Measurements from ENCODE around the gene A2M.

Gene A2M

GRCh38 chr12:9070351-9070750 lies 45.4 kb downstream of the A2M start:
- no peak for TF ChIP-seq CTCF (IDR thresholded peaks at IDR 0.05; ENCODE audit: extremely low read depth, insufficient read depth, missing control alignments)
- DNase-seq (ENCODE audit: low spot score): no peak
- in situ Hi-C loops (cut with MboI; ENCODE audit: low pct_unique_long_range_greater_than_20kb, low sequenced_read_pairs, unreplicated experiment): no loop called here

- no peak for DNase-seq (ENCODE audit: low spot score)
- TF ChIP-seq CTCF (IDR thresholded peaks at IDR 0.05; ENCODE audit: extremely low read depth, insufficient read depth, missing control alignments): no peak
- in situ Hi-C loops (cut with MboI; ENCODE audit: low pct_unique_long_range_greater_than_20kb, low sequenced_read_pairs, unreplicated experiment): no loop called here
Measured at GRCh38 chr12:9068600-9068999, 47.1 kb downstream of the A2M start.

DNA sequence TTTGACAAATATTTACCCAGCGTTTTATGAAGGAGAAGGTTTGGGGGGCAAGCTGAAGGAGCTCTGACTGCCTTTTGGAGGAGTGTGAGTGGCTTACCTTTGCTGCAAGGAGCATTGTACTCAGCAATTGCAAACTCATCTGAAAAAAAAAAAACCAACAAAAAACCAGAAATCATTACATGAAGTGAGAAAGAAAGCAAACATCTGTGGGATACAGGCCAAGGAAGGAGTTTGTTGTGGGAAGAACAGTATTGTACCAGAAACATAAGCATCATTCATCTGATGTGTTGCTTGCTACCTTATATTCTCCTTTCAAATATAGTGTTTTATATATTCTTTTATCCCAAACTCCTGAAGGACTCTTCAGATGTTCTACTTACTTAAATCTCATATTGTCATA lies 47.6 kb downstream of the A2M start:
- TF ChIP-seq CTCF (IDR thresholded peaks at IDR 0.05; ENCODE audit: extremely low read depth, insufficient read depth, missing control alignments): no peak
- DNase-seq (ENCODE audit: low spot score): no peak
- in situ Hi-C loops (cut with MboI; ENCODE audit: low pct_unique_long_range_greater_than_20kb, low sequenced_read_pairs, unreplicated experiment): no loop called here

GRCh38 chr12:9066755-9067423 lies 48.8 kb downstream of the A2M start:
- no peak for TF ChIP-seq CTCF (IDR thresholded peaks at IDR 0.05; ENCODE audit: extremely low read depth, insufficient read depth, missing control alignments)
- in situ Hi-C loops (cut with MboI; ENCODE audit: low pct_unique_long_range_greater_than_20kb, low sequenced_read_pairs, unreplicated experiment): no loop called here
- DNase-seq (ENCODE audit: low spot score): no peak

- in situ Hi-C loops (cut with MboI; ENCODE audit: low pct_unique_long_range_greater_than_20kb, low sequenced_read_pairs, unreplicated experiment): no loop called here
- no peak for TF ChIP-seq CTCF (IDR thresholded peaks at IDR 0.05; ENCODE audit: extremely low read depth, insufficient read depth, missing control alignments)
- DNase-seq (ENCODE audit: low spot score): no peak
Measured at GRCh38 chr12:9066183-9066623, 49.5 kb downstream of the A2M start.

DNA sequence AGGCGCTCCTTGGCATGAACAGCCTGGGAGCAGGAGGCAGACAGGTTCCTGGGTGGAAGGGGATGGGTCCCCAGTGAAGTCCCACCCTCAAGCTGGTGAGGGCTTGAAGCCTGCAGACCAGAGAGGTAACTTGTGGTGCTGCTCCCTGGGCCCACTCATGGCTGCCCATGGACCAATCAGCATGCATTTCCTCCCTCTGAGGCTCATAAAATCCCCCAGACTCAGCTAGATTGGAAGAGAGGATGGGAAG lies 50.2 kb downstream of the A2M start:
- in situ Hi-C loops (cut with MboI; ENCODE audit: low pct_unique_long_range_greater_than_20kb, low sequenced_read_pairs, unreplicated experiment): no loop called here
- DNase-seq (ENCODE audit: low spot score): no peak
- no peak for TF ChIP-seq CTCF (IDR thresholded peaks at IDR 0.05; ENCODE audit: extremely low read depth, insufficient read depth, missing control alignments)

All from GM13977 (cell line).